Esophagus muscularis mucosa (tissue), 4 donors: Measurements from ENCODE around the gene MRPL55. TPM values are rescaled to one million over a fixed set of nuclear protein-coding genes. Genes with fewer than 3 reads are reported as not detected.

Source experiments
- DNase-seq: peaks from one replicate; pipeline ENCODE4 v3.0.0-alpha.2; 2017; ENCODE audit errors: extremely low spot score
- H3K27ac ChIP-seq, 4 donors: fragments of 200-600 bp; sonication (generic); replicated peaks in 1 of 4; 1 replicate in 3 of 4; 2 replicates in 1 of 4; pipeline ENCODE4 v1.5.1; 2016 to 2019; ENCODE audit warnings: mild to moderate bottlenecking in 1 of 4
- H3K27me3 ChIP-seq, 4 donors: fragments of 200-600 bp; sonication (generic); one replicate each; pipeline versions ENCODE4 v1.5.1 to v1.6.0; 2016 to 2019
- H3K36me3 ChIP-seq, 4 donors: fragments of 200-600 bp; sonication (generic); one replicate each; pipeline ENCODE4 v1.5.1; 2016 to 2019
- H3K4me1 ChIP-seq, 4 donors: fragments of 200-600 bp; sonication (generic); one replicate each; pipeline ENCODE4 v1.5.1; 2016 to 2019
- H3K4me3 ChIP-seq, 4 donors: fragments of 200-600 bp; sonication (generic); 1 replicate in 2 of 4; 2 replicates in 2 of 4; pipeline ENCODE4 v1.5.1; 2016 to 2019; ENCODE audit warnings: mild to moderate bottlenecking in 4 of 4, moderate library complexity in 1 of 4
- H3K9me3 ChIP-seq, 4 donors: fragments of 200-600 bp; sonication (generic); 1 replicate in 3 of 4; 2 replicates in 1 of 4; pipeline ENCODE4 v1.5.1; 2016 to 2019
- EP300 ChIP-seq: sonication (generic); formaldehyde crosslinking; IDR thresholded peaks from one replicate; pipeline ENCODE4 v1.6.1; 2017; ENCODE audit warnings: antibody characterized with exemption
- POLR2A ChIP-seq: fragments of 450-650 bp; IDR thresholded peaks from one replicate; pipeline ENCODE4 v1.6.1; 2017; ENCODE audit warnings: antibody characterized with exemption, moderate library complexity, mild to moderate bottlenecking, low read depth
- POLR2AphosphoS5 ChIP-seq, 2 donors: sonication (generic); formaldehyde crosslinking; IDR thresholded peaks; one replicate each; pipeline ENCODE4 v1.6.1; 2017; ENCODE audit warnings: antibody characterized with exemption in 2 of 2
- WGBS: methylation state at CpG from one replicate; pipeline ENCODE4 v1.1.5; 2018; 5-methylcytosine and 5-hydroxymethylcytosine counted together
- intact Hi-C: fragments of 100-400 bp; cut with DNase I; formaldehyde crosslinking; loops from one replicate; pipeline ENCODE4 v1.15.1; 2023
- total RNA-seq, 4 donors: library from RNA; depleted of rRNA; stranded (reverse); fragments of >200 nt; gene quantifications; one replicate each; pipeline versions ENCODE4 v1.1.0 to v1.2.1, GENCODE V29; 2016
- TF ChIP-seq, protein P1 (sequence below), 3 experiments: fragments of 200-600 bp in 2 of 3; fragments of 450-650 bp in 1 of 3; sonication (generic) in 2 of 3; IDR thresholded peaks; one replicate each; pipeline ENCODE4 v1.5.1; 2017 to 2019; ENCODE audit warnings: antibody characterized with exemption in 3 of 3, mild to moderate bottlenecking in 2 of 3, moderate library complexity in 1 of 3

The MRPL55 gene
- total RNA-seq, 4 donors from 2014 or later, result 52.3 to 64.9 (median 60.1) TPM

DNA sequence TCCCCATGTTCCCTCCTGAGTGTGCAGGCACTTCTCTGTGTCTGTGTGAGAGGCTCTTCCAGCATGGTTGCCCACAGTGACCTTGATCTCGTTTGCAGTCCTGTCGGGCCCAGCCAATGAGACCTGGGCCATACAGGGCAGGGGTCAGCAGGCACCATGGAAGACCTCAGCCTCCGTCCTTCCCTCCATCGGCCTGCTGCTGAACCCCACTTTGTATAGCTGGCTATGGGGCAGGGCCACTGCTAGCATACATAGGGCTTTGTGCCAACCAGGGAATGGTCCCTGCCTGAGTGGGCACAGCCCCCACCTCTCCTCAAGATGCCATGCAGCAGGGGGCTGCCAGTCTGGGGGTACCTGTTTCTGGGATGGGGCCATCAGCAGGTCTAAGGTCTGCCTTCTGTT is 9.8 kb downstream of the MRPL55 start:
- DNase-seq, result no peak
- 44% methylated on average over 4 of the region's 4 CpGs for WGBS
- H3K4me1 ChIP-seq, result peaks cover 32 to 62% (median 49%) of the 10 kb centered on the region in 4 donors

DNA sequence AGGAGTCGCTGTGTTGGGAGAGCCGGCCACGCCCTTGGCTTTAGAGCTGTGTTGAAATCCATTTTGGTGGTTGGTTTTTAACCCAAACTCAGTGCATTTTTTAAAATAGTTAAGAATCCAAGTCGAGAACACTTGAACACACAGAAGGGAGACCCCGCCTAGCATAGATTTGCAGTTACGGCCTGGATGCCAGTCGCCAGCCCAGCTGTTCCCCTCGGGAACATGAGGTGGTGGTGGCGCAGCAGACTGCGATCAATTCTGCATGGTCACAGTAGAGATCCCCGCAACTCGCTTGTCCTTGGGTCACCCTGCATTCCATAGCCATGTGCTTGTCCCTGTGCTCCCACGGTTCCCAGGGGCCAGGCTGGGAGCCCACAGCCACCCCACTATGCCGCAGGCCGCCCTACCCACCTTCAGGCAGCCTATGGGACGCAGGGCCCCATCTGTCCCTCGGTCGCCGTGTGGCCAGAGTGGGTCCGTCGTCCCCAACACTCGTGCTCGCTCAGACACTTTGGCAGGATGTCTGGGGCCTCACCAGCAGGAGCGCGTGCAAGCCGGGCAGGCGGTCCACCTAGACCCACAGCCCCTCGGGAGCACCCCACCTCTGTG is 10.7 kb downstream of the MRPL55 start:
- no peaks in the 10 kb centered on the region for H3K27me3 ChIP-seq
- peaks cover 25 to 57% (median 41%) of the 10 kb centered on the region in 4 donors for H3K4me1 ChIP-seq
- H3K9me3 ChIP-seq, result peaks cover 0 to 11% (median 7%) of the 10 kb centered on the region in 4 donors
- peak in 1 of 2 donors; percentile 19 for TF ChIP-seq POLR2AphosphoS5 (IDR thresholded peaks at IDR 0.05)
- TF ChIP-seq EP300, result no peak
- TF ChIP-seq POLR2A, result no peak
- TF ChIP-seq, protein P1, sequence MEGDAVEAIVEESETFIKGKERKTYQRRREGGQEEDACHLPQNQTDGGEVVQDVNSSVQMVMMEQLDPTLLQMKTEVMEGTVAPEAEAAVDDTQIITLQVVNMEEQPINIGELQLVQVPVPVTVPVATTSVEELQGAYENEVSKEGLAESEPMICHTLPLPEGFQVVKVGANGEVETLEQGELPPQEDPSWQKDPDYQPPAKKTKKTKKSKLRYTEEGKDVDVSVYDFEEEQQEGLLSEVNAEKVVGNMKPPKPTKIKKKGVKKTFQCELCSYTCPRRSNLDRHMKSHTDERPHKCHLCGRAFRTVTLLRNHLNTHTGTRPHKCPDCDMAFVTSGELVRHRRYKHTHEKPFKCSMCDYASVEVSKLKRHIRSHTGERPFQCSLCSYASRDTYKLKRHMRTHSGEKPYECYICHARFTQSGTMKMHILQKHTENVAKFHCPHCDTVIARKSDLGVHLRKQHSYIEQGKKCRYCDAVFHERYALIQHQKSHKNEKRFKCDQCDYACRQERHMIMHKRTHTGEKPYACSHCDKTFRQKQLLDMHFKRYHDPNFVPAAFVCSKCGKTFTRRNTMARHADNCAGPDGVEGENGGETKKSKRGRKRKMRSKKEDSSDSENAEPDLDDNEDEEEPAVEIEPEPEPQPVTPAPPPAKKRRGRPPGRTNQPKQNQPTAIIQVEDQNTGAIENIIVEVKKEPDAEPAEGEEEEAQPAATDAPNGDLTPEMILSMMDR (IDR thresholded peaks at IDR 0.05), result no peak
- intact Hi-C loops, result no loop called here
- no peak overlapping the region for H3K27ac ChIP-seq
- H3K36me3 ChIP-seq, result peaks cover 34 to 56% (median 52%) of the 10 kb centered on the region in 4 donors
- no peak for DNase-seq
- whole genome bisulfite sequencing, result 92% methylated on average over 17 of the region's 28 CpGs
- no peak overlapping the region for H3K4me3 ChIP-seq

More for the DNA sequence above, 9.8 kb downstream of the MRPL55 start:
- Histone ChIP-seq H3K9me3 (peaks cover 0 to 9% (median 7%) of the 10 kb centered on the region in 4 donors), H3K4me3 (no peak overlapping the region), H3K36me3 (peaks cover 34 to 56% (median 52%) of the 10 kb centered on the region in 4 donors), H3K27me3 (no peaks in the 10 kb centered on the region), H3K27ac (no peak overlapping the region)
- no peak for TF ChIP-seq POLR2A
- intact Hi-C loops, result no loop called here

DNA sequence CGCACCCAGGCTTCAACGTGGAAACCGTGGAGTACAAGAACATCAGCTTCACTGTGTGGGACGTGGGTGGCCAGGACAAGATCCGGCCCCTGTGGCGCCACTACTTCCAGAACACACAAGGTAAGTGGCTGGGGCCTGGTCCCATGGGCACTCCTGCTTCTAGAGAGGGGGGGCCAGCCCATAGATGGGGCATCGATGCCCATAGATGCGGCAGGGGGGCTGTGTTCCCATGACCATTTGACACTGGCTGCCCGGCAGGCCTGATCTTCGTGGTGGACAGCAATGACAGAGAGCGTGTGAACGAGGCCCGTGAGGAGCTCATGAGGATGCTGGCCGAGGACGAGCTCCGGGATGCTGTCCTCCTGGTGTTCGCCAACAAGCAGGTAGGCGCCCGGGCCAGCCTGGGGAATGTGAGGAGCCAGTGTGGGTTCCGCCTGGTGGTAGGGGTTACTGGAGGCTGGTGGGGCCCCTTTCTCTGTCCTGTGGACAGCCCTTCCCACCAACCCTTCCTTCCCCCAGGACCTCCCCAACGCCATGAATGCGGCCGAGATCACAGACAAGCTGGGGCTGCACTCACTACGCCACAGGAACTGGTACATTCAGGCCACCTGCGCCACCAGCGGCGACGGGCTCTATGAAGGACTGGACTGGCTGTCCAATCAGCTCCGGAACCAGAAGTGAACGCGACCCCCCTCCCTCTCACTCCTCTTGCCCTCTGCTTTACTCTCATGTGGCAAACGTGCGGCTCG is 11.6 kb downstream of the MRPL55 start:
- intact Hi-C loops, result no loop called here

DNA sequence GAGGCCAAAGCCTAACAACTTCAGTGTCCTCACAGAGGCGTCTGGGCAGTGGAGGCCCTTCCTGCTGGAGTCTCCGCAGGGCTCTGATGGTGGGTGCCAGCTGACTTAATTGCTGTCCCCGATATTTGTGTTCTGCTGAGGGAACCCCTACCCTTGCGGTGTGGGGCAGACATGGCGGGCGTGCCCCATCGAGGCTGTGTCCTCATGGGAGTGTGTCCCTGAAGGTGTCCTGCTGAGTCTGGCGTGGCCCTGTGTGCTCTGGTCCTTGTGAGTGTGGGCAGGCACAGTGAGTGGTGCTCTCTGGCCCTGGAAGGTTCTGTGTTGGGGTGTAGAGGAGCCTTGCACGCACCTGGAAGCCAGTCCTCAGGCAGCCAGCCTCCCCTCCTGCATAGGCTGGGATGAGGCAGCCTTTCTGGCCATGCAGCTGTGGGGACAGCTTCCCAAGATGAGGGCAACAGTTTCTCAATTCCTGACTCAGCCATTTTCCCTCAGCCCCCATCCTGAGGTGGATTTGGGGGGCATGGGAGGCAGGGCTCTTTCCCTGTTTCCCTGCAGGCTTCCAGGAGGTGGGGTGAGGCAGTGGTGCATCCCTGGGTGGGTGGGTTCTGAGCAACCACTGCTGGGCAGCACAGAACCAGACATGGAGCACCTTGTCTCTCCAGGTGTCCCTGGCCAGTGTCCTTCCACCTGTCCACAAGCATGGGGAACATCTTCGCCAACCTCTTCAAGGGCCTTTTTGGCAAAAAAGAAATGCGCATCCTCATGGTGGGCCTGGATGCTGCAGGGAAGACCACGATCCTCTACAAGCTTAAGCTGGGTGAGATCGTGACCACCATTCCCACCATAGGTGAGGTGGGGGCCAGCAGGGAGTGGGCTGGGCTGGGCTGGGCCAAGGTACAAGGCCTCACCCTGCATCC is 12.4 kb downstream of the MRPL55 start:
- Histone ChIP-seq H3K27ac (no peak overlapping the region), H3K27me3 (no peaks in the 10 kb centered on the region), H3K36me3 (peaks cover 34 to 63% (median 55%) of the 10 kb centered on the region in 4 donors), H3K4me3 (no peak overlapping the region), H3K9me3 (peaks cover 0 to 11% (median 7%) of the 10 kb centered on the region in 4 donors), H3K4me1 (peaks cover 32 to 64% (median 49%) of the 10 kb centered on the region in 4 donors)
- TF ChIP-seq, protein P1 (IDR thresholded peaks at IDR 0.05), result no peak
- TF ChIP-seq POLR2AphosphoS5 (IDR thresholded peaks at IDR 0.05) (no peak), POLR2A (no peak), EP300 (no peak)
- intact Hi-C loops, result no loop called here
- 100% methylated on average over 3 of the region's 13 CpGs for WGBS
- DNase-seq, result no peak

More for the DNA sequence above, 11.6 kb downstream of the MRPL55 start:
- no peak for DNase-seq
- Histone ChIP-seq H3K9me3 (peaks cover 0 to 11% (median 7%) of the 10 kb centered on the region in 4 donors), H3K27ac (no peak overlapping the region), H3K27me3 (no peaks in the 10 kb centered on the region), H3K4me1 (peaks cover 32 to 64% (median 49%) of the 10 kb centered on the region in 4 donors), H3K36me3 (peaks cover 34 to 60% (median 54%) of the 10 kb centered on the region in 4 donors), H3K4me3 (no peak overlapping the region)
- WGBS, result 93% methylated on average over 30 of the region's 34 CpGs
- no peak for TF ChIP-seq POLR2AphosphoS5 (IDR thresholded peaks at IDR 0.05)
- no peak for TF ChIP-seq POLR2A
- TF ChIP-seq, protein P1 (IDR thresholded peaks at IDR 0.05), result no peak
- no peak for TF ChIP-seq EP300
